ENCODE data around the gene FCHO2.
"Not testable (repeated sequence)": the region's sequence is repeated elsewhere in the genome, so short reads cannot be mapped to it uniquely, and the experiment has no call there.

Gene FCHO2, protein sequence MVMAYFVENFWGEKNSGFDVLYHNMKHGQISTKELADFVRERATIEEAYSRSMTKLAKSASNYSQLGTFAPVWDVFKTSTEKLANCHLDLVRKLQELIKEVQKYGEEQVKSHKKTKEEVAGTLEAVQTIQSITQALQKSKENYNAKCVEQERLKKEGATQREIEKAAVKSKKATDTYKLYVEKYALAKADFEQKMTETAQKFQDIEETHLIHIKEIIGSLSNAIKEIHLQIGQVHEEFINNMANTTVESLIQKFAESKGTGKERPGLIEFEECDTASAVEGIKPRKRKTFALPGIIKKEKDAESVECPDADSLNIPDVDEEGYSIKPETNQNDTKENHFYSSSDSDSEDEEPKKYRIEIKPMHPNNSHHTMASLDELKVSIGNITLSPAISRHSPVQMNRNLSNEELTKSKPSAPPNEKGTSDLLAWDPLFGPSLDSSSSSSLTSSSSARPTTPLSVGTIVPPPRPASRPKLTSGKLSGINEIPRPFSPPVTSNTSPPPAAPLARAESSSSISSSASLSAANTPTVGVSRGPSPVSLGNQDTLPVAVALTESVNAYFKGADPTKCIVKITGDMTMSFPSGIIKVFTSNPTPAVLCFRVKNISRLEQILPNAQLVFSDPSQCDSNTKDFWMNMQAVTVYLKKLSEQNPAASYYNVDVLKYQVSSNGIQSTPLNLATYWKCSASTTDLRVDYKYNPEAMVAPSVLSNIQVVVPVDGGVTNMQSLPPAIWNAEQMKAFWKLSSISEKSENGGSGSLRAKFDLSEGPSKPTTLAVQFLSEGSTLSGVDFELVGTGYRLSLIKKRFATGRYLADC

DNA sequence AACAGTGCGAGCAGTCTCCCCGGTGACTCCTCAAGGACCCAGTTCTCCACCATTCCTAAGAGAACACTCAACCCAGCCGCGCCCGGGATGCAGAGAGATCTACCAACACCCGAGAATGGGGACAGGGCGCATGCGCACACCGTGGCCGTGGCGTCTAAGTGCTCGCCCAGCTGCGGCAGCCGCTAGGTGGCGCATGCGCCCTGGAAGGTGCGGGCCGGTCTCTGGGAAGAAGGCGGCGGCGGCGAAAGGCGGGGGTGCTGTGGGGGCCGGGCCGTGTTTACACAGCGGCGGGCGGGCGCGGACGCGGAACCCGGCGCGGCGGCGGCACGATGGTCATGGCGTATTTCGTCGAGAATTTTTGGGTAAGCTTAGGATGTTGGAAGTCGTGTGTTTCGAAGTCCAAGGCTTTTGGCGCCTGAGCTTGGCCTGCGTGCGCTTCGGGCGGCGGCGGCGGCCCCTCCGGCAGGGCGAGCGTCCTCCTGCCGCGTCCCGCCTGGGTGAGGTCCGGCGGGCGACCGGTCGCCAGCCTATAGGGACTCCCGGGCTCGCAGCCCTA is at the start of gene FCHO2:
FCHO2 (plus strand) TSS at position 274 of the 556 bp plus-strand sequence; CDS start at position 330, 56 bp downstream.
- DNase-seq (ENCODE audit: low read depth, low spot score), result peak; percentile 95

DNA sequence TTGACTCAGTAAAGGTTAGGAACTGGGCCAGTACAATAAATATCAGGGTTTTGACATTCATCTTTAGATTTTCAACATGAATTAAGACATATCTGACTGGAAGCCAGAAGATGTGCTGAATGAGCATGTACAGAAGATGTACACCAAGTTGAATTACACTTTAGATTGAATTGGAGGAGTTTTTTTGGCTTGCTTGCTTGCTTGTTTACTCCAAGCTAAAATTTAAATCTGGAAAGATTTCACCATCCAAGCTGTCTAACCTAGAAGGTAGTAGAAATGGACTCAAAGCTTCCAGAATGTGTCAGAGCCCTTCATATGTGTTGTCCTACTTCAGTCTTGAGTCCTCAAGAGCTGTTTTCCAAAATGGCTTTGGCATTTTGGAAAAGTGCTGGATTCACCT is 49.0 kb upstream of the FCHO2 start:
- DNase-seq (ENCODE audit: low read depth, low spot score), result no peak

DNA sequence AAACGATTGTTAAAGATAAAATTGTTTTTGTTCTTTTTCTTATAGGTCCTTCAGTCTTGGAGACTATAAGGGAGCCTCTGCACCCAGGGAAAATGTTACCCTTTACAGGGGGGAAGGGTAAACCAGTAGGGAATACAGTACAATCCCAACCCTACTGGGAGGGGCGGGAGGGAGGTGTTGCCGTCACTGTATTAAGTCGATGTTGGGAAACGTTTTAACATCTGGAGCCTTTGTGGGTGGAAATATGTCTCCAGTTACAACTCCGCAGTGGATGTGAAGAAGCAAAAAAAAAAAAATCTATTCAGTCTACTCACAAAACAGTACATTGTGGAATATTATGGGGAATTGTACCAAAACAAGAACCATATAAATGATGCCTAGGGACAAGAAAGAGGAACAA is 47.2 kb upstream of the FCHO2 start:
- DNase-seq (ENCODE audit: low read depth, low spot score), result no peak

DNA sequence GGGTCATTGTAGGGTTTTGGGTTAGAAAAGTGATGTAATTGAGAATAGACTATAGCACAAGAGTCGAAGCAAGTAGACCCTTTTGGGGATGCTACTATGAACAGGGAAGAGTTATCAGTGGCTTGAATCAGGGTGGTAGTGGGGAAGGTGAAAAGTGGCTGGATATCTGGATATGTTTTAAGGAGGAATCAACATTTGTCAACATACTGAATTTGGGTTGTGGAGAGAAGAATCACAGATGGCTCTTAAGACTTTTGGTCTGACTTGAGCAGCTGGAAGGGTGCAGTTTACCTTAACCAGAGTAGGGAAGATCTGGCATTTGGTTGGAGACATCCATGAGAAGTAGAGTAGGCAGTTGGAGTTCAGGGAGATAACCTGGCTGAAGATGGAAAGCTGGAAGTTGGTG is 38.5 kb upstream of the FCHO2 start:
- DNase-seq (ENCODE audit: low read depth, low spot score), result no peak

DNA sequence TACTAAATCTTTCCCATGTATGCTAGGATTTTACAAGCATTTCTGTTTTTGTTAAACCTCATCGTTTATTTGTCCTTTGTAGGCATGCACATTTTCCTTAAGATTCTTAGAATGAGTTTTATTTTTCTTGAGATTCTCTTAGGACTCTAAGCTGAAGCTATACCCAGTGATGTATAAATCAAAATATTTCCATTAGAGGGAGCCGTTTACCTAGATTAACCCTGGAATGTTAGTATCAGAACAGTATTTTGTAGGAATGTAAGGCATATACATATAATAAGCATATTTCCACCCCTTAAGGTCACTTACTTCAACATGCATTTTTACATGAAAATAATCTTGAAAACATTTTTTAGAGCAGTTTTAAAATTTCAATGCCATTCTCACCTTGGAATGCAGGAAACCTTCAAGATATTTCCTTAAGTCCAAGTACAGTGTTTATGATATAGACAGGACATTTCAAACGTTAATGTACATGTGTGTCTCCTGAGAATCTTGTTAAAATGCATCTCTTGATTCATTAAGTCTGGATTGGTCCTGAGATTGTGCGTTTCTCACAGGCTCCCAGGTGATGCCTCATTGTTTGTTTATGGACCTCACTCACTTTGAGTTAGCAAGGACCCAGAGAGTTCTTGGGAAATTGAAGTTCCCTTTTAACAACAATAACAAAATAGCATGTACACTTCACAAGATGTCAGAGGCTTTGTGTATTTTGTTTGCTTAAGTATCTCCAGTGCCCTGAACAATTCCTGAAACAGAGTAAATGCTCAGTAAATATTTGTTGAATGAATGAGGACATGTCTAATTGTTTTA is 34.9 kb upstream of the FCHO2 start:
- peak; percentile 15 for DNase-seq (ENCODE audit: low read depth, low spot score)

DNA sequence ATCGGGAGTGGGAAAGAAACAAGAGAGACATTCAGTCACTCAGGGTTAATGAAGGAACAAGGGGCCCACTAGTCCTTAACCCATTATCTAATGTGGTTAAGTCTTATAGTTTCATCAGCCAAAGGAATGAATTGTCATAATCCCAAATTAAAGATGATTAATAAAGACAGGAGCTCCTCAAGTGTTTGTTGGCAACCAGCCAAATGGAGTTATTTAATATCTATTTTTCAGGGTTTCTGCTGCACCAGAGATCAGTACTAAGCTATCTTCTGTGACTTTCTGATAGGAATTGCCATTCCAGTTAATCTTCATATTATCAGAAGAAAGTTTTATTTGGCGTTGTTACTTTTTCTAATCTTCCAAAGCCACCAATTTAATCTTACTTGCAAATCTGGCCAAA is 34.0 kb upstream of the FCHO2 start:
- no peak for DNase-seq (ENCODE audit: low read depth, low spot score)

DNA sequence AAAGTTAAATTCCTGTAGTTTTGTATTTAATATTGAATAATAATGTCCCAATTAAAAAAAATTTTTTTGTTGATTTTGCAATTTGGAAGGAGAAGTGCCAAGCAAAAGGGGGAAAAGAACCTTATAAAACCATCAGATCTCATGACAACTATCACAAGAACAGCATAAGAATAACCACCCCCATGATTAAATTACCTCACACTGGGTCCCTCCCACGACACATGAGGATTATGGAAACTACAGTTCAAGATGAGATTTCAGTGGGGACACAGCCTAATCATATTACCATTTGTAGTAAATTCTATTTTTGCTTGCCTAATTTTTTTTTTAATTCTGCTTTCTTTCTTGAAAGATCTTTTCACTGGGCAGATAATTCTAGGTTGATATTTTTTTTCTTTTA is 33.4 kb upstream of the FCHO2 start:
- no peak for DNase-seq (ENCODE audit: low read depth, low spot score)

DNA sequence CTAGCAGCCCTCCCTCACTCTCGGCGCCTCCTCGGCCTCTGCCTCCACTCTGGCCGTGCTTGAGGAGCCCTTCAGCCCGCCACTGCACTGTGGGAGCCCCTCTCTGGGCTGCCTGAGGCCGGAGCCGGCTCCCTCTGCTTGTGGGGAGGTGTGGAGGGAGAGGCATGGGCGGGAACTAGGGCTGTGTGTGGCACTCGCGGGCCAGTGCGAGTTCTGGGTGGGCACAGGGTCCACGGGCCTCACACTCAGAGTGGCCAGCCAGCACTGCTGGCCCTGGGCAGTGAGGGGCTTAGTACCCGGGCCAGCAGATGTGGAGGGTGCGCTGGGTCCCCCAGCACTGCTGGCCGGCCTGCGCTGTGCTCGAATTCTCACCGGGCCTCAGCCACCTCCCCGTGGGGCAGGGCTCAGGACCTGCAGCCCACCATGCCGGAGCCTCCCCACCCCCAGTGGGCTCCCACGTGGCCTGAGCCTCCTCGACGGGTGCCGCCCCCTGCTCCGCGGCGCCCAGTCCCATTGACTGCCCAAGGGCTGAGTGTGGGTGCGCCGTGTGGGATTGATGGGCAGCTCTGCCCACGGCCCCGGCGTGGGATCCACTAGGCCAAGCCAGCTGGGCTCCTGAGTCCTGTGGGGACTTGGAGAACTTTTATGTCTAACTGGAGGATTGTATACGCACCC is 30.4 kb upstream of the FCHO2 start:
- no peak for DNase-seq (ENCODE audit: low read depth, low spot score)

DNA sequence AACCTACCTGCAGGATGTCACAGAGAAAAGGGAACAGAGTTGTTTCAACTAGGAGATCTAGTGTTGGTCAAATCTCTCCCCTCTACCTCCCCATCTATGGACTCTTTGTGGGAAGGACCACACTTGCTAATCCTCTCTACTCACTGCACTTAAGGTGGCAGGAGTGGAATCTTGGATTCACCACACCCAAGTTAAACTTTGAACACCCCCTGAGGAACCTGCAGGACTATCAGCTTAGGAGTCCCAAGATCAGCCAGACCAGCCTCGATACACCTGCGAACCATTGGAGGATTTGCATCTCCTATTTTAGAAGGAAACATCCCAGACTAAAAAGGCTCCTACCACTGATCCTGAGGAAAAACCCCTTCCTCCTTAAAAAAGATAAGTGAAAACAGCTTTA is 23.2 kb upstream of the FCHO2 start:
- DNase-seq (ENCODE audit: low read depth, low spot score), result not testable (repeated sequence)

DNA sequence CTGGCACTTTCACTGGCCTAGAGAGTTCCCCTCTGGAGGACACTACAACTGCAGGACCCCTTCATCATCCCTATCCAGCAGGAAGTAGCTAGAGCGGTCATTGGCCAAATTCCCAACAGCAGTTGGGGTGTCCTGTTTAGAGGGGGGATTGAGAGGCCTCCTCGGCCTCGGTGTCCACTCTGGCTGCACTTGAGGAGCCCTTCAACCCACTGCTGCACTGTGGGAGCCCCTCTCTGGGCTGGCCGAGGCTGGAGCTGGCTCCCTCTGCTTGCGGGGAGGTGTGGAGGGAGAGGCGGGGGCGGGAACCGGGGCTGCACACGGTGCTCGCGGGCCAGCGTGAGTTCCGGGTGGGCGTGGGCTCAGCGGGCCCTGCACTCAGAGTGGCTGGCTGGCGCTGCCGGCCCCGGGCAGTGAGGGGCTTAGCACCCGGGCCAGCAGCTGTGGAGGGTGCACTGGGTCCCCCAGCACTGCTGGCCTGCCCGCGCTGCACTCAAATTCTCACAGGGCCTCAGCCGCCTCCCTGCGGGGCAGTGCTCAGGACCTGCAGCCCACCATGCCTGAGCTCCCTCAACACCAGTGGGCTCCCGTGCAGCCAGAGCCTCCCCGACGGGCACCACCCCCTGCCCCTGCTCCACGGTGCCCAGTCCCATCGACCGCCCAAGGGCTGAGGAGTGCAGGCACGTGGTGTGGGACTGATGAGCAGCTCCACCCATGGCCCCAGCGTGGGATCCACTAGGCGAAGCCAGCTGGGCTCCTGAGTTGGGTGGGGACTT is 20.7 kb upstream of the FCHO2 start:
- not testable (repeated sequence) for DNase-seq (ENCODE audit: low read depth, low spot score)

DNA sequence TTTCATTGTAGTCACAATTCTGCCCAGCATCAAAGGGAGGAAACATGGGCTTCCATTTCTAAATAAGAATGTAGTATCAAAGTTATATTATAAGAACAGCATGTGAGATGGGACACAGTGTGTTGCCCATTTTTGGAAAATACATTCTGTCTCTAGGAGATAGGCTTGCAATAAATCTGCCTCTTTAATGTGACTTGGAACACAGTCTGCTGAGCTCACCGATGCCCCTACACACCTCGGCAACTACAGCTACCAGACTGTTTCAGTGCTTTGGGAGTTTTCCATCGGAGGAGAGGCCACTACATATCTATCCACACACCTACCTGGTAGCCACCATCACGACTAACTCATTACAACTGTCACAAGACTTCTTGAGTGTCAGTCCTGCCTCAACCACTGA is 18.9 kb upstream of the FCHO2 start:
- no peak for DNase-seq (ENCODE audit: low read depth, low spot score)

DNA sequence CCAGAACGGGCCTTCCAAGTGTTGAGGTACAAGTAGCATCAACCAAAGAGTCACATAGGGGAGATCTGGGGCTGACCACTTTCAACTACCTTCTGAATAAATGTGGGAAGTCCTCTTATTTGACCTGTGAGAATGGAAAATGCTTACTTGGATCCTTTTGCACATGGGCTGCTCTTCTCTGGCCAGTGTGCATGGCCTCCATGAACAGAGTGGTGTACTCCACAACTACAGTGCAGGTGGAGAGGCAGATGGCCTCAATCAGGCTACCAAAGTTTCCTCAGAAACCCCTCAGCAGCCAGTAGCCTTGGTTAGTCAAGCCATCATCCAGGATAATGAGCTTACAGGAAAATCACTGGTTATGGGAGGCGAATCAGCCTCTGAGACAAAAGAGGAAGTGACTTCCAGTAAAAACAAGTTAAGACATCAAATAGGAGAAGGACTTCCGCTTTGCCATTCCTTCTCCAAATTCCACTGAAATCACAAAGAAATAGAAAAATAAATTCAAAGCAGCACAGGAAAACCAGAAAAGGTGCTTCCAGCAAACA is 18.3 kb upstream of the FCHO2 start:
- DNase-seq (ENCODE audit: low read depth, low spot score), result no peak

DNA sequence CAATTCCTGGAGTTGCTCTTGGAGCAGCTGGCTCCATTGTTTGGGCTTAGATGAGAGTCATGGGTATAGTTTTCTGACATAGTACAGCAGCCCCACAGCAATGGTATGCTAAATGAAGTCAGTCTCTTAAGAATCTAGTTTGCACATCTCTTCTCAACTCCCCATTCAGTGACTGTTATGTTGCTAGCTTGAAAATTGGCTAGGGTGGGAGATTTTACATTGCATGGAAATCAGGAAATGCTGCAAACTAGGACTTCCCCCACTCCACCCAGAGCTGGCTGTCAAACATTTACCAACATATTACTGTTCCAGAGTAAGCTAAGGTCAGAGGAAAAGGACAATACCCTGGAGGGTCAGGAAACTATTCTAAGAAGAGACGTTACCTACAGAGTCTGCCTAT is 17.6 kb upstream of the FCHO2 start:
- no peak for DNase-seq (ENCODE audit: low read depth, low spot score)

DNA sequence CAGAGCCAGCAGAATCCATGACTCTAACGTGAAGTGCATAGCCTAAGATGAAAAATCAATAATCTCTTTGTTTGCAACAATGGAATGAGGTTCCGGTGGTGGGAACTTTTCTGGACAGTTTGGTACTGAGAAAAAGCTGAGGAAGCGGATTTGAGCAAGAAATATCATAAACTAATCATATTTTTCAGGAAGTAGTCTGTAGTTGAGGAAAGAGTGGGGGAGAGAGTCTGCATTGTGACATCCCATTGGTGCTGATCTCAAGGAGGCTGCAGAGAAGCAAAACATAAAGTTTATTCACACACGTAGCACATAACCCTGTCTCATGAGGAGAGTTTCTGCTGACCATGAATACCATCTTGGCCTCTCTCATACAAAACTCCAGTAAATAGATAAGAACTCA is 15.8 kb upstream of the FCHO2 start:
- no peak for DNase-seq (ENCODE audit: low read depth, low spot score)

DNA sequence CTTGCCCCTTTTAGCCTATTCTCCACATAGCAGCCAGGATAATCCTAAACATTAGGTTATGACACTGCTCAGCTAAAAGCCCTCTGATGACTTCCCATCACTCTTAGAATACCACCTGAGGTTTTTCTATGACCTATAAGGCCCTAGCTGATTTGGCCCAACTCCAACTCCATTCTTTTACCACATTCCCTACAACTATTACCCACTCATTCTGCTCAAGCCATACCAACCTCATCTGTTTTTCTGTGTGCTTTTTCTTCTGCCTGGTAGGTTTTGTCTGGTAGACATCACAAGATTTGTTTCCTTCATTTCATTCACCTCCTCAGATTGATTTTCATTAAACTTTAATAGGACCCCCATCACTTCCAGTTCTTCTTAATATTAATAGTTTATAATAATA is 12.5 kb upstream of the FCHO2 start:
- DNase-seq (ENCODE audit: low read depth, low spot score), result no peak

DNA sequence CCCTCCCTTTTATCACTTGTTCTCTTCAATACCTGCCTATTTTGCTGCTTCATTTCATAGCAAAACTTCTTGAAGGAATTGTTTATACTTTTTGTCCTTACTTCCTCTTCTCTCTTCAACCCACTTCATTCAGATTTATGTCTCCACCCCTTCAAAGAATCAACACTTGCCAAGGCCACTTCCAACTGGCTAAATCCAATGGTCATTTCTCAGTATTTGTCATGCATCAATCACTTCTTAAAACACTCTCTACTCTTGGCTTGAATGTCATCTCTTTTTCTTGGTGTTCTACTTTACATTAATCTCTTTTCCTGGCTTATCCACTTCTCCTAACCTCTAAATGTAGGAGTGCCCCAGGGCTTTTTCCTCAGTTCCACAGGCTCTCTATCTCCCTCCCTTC is 8.3 kb upstream of the FCHO2 start:
- DNase-seq (ENCODE audit: low read depth, low spot score), result no peak

DNA sequence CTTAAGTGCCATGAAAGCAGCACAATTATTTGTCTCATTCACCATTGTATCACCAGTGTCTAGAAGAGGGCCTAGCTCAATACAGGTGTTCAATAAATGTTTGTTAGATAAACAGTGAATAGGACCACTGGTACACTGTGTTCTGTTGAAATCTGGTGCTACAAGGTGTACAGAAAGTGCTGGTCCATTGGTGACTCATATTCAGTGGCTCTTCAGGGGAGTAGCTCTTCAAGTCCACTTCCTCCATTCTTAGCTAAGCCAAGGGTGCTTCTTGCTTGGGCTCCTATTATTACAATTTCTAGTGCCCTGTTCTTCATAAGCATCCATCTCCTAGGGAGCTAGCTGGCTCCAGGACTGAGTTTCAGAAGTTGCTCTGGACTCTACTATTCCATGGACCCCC is 6.4 kb upstream of the FCHO2 start:
- DNase-seq (ENCODE audit: low read depth, low spot score), result no peak

DNA sequence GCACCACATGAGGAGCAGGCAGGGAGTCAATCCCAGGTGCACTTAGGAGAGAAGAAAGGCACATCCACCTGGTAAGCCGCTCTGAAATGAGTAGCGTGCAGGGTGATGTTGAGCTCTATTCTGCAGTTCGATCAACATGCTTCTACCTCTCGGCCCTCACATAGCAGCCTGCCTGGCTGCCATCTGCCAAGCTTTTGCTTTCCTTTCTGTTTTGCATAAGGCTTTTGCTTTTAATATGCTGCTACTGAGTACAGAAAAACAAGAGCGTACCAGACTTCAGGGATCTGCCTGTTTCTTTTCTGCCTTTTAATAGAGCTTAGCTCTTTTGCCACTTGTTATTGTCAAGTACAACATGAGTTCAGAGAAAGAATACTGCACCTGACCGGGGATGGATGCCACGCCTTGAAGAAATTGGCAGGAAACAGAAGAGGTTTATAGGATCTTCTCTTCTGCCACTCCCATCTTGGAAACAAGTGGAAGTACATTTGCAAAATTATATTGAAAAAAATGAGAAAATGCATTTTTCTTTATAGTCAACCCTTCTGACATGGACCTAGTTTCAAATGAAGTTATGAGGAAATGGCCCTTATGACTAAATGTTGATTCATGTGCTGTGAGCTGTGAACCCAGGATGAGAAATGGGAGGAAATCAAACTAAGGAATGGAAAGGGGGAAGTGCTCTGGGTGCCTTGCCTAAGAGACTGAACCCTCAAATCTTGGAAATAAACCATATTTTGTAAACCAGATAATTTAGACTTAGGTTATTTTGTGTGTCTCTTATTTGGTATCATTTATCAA is 4.0 kb upstream of the FCHO2 start:
- DNase-seq (ENCODE audit: low read depth, low spot score), result no peak

DNA sequence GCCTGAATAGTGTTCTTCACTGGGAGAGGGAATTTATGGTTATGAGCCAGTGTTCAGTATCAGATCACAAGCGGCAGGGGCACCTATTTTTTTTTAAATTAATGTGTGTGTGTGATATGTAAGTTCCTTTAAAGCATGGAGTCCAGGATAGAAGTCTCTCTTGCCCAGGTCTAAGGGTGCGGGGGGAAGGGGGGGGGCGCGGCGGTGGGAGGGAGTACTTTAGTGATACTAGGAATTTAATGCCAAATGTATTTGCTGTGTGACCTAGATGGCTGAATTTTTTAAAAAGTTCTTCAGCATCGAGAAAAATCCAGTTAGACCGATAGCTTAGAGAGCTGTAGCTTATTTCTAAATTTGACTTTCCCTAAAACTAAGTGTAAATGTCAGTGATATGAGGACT is 1.5 kb upstream of the FCHO2 start:
- DNase-seq (ENCODE audit: low read depth, low spot score), result no peak
